Lung (tissue), 12 donors: Measurements from ENCODE around the gene TMEM63A. TPM values are rescaled to one million over a fixed set of nuclear protein-coding genes. Genes with fewer than 3 reads are reported as not detected.

ENCODE experiments used
- ATAC-seq: fragments of 200-7000 bp; cut with Tn5 transposase; one replicate; pipeline ENCODE4 v1.9.1; 2020; ENCODE audit warnings: moderate number of reproducible peaks; ENCODE audit not compliant: insufficient read depth, low FRiP score
- DNase-seq, 3 donors: peaks; one replicate each; pipeline ENCODE4 v3.0.0-alpha.2; 2013 to 2017
- H3K27ac ChIP-seq, 2 donors: one replicate each; pipeline ENCODE4 v1.5.1; 2013; ENCODE audit warnings: mild to moderate bottlenecking in 2 of 2, moderate library complexity in 2 of 2, control low read depth in 1 of 2, inconsistent platforms in 1 of 2, low read depth in 1 of 2, low read length in 1 of 2
- H3K27me3 ChIP-seq, 3 donors: one replicate each; pipeline ENCODE4 v1.5.1; 2013; ENCODE audit warnings: low read length in 2 of 3; ENCODE audit not compliant: control insufficient read depth in 3 of 3, insufficient read depth in 3 of 3
- H3K36me3 ChIP-seq, 4 donors: one replicate each; pipeline ENCODE4 v1.5.1; 2013; ENCODE audit warnings: low read length in 4 of 4, mild to moderate bottlenecking in 1 of 4, moderate library complexity in 1 of 4; ENCODE audit not compliant: control insufficient read depth in 4 of 4, insufficient read depth in 4 of 4
- H3K4me1 ChIP-seq, 5 donors: one replicate each; pipeline ENCODE4 v1.5.1; 2013; ENCODE audit warnings: low read length in 5 of 5, mild to moderate bottlenecking in 2 of 5, moderate library complexity in 1 of 5; ENCODE audit not compliant: control insufficient read depth in 5 of 5, insufficient read depth in 5 of 5
- H3K4me3 ChIP-seq: one replicate; pipeline ENCODE4 v1.5.1; 2013; ENCODE audit warnings: mild to moderate bottlenecking, control low read depth, moderate library complexity
- H3K9ac ChIP-seq, 2 donors: one replicate each; pipeline ENCODE4 v1.5.1; 2013; ENCODE audit warnings: low read length in 2 of 2, control low read depth in 1 of 2; ENCODE audit not compliant: insufficient read depth in 1 of 2
- H3K9me3 ChIP-seq, 4 donors: one replicate each; pipeline ENCODE4 v1.5.1; 2013; ENCODE audit warnings: low read length in 3 of 4, mild to moderate bottlenecking in 1 of 4, moderate library complexity in 1 of 4; ENCODE audit not compliant: control insufficient read depth in 4 of 4, insufficient read depth in 3 of 4
- CTCF ChIP-seq: IDR thresholded peaks from 2 replicates; pipeline ENCODE4 v1.5.1; 2012; ENCODE audit warnings: mild to moderate bottlenecking; ENCODE audit errors: control extremely low read depth, extremely low read depth
- WGBS, 2 donors: extraction: QIAGEN DNeasy Blood & Tissue Kit; methylation state at CpG; one replicate each; pipeline ENCODE4 v1.1.7; 2013; 5-methylcytosine and 5-hydroxymethylcytosine counted together
- polyA plus RNA-seq, 2 donors: library from polyadenylated mRNA; stranded (reverse); fragments of 200-250 nt; gene quantifications; one replicate each; pipeline ENCODE4 v1.2.1, GENCODE V29; 2013
- total RNA-seq, 2 donors: library from RNA; depleted of rRNA in 1 of 2; stranded (reverse); fragments of >200 nt in 1 of 2; gene quantifications; one replicate each; pipeline ENCODE4 v1.2.1, GENCODE V29; 2014 to 2021
- donor health status: control.
- donor health status: control.
- donor health status: Bipolar disorder and iron deficiency.
- donor health status: healthy.
- donor health status: DM: yes; HTN: yes; CAD: no.

Gene TMEM63A
- total and polyA plus RNA-seq, 4 donors = 26.1 to 108 (median 73.1) TPM

- Histone ChIP-seq H3K27ac (no peak overlapping the region), H3K4me1 (peaks cover 0 to 16% (median 4%) of the 10 kb centered on the region in 5 donors), H3K9ac (no peak overlapping the region), H3K9me3 (no peaks in the 10 kb centered on the region), H3K4me3 (no peak overlapping the region), H3K36me3 (no peaks in the 10 kb centered on the region), H3K27me3 (no peaks in the 10 kb centered on the region)
- no peak for TF ChIP-seq CTCF
- ATAC-seq (no peak), DNase-seq (peak in 2 of 3 donors; percentile 16 to 41)
- 46 to 53% methylated on average over 4 of the region's 4 CpGs for WGBS, 2 donors
Observed at GRCh38 chr1:225899044-225899925, 17.1 kb upstream of the TMEM63A start.

GRCh38 chr1:225897595-225898514, 15.7 kb upstream of the TMEM63A start:
- TF ChIP-seq CTCF = no peak
- no peak overlapping the region for H3K9ac ChIP-seq
- no peaks in the 10 kb centered on the region for H3K27me3 ChIP-seq
- H3K27ac ChIP-seq = no peak overlapping the region
- H3K36me3 ChIP-seq = no peaks in the 10 kb centered on the region
- 85 to 93% methylated on average over 19 of the region's 19 CpGs for WGBS, 2 donors
- peaks cover 0 to 16% (median 4%) of the 10 kb centered on the region in 5 donors for H3K4me1 ChIP-seq
- no peaks in the 10 kb centered on the region for H3K9me3 ChIP-seq
- no peak for DNase-seq
- ATAC-seq = no peak
- no peak overlapping the region for H3K4me3 ChIP-seq

GRCh38 chr1:225896937-225897549, 14.9 kb upstream of the TMEM63A start:
- no peak for TF ChIP-seq CTCF
- Histone ChIP-seq H3K27me3 (no peaks in the 10 kb centered on the region), H3K4me3 (no peak overlapping the region), H3K27ac (peak overlapping the region in 1 of 2 donors; percentile 66), H3K9me3 (no peaks in the 10 kb centered on the region), H3K36me3 (no peaks in the 10 kb centered on the region), H3K4me1 (peaks cover 0 to 16% (median 4%) of the 10 kb centered on the region in 5 donors), H3K9ac (no peak overlapping the region)
- peak; percentile 72 for ATAC-seq
- 34 to 42% methylated on average over 7 of the region's 7 CpGs for WGBS, 2 donors
- DNase-seq = no peak
